Measurements from ENCODE around the gene PSPC1. TPM values are rescaled to one million over a fixed set of nuclear protein-coding genes. Genes with fewer than 3 reads are reported as not detected.
"Not testable (repeated sequence)": the region's sequence is repeated elsewhere in the genome, so short reads cannot be mapped to it uniquely, and the experiment has no call there.

Gene PSPC1
- total RNA-seq, 6 donors from 2014 or later, result 38.0 to 265 (median 69.7) TPM

GRCh38 chr13:19695829-19696228 lies 86.9 kb downstream of the PSPC1 start:
- Histone ChIP-seq H3K4me1 (no peaks in the 10 kb centered on the region), H3K9me3 (no peaks in the 10 kb centered on the region), H3K36me3 (no peaks in the 10 kb centered on the region), H3K27ac (no peak overlapping the region), H3K27me3 (no peaks in the 10 kb centered on the region), H3K4me3 (no peak overlapping the region)
- WGBS, 2 donors, result 79 to 82% methylated on average over 3 of the region's 3 CpGs
- DNase-seq (no peak), ATAC-seq (ENCODE audit: low FRiP score in 2 of 2) (no peak)
- TF ChIP-seq EP300 (IDR thresholded peaks at IDR 0.05) (no peak), CTCF (IDR thresholded peaks at IDR 0.05) (no peak)

GRCh38 chr13:19695428-19695827 lies 87.3 kb downstream of the PSPC1 start:
- no peaks in the 10 kb centered on the region for H3K9me3 ChIP-seq
- TF ChIP-seq POLR2AphosphoS5 (IDR thresholded peaks at IDR 0.05) (no peak), EP300 (IDR thresholded peaks at IDR 0.05) (no peak), POLR2A (IDR thresholded peaks at IDR 0.05) (no peak), CTCF (IDR thresholded peaks at IDR 0.05) (no peak)
- DNase-seq (no peak), ATAC-seq (ENCODE audit: low FRiP score in 2 of 2) (no peak)
- no peak overlapping the region for H3K27ac ChIP-seq
- no peaks in the 10 kb centered on the region for H3K27me3 ChIP-seq
- H3K36me3 ChIP-seq, result no peaks in the 10 kb centered on the region
- H3K4me1 ChIP-seq, result no peaks in the 10 kb centered on the region
- 81 to 85% methylated on average over 1 of the region's 1 CpG for WGBS, 2 donors
- no peak overlapping the region for H3K4me3 ChIP-seq

GRCh38 chr13:19691447-19691846 lies 91.3 kb downstream of the PSPC1 start:
- not testable (repeated sequence) for H3K9me3 ChIP-seq; H3K36me3 ChIP-seq; DNase-seq; H3K27ac ChIP-seq; ATAC-seq (ENCODE audit: low FRiP score in 2 of 2); H3K4me1 ChIP-seq; H3K4me3 ChIP-seq; H3K27me3 ChIP-seq
- 85 to 92% methylated on average over 8 of the region's 8 CpGs for WGBS, 2 donors

GRCh38 chr13:19685437-19685836 lies 97.3 kb downstream of the PSPC1 start:
- Histone ChIP-seq H3K4me3 (no peak overlapping the region), H3K36me3 (peaks cover 0 to 4% (median 0%) of the 10 kb centered on the region in 4 donors), H3K27me3 (no peaks in the 10 kb centered on the region), H3K9me3 (no peaks in the 10 kb centered on the region), H3K4me1 (peaks cover 0 to 9% (median 3%) of the 10 kb centered on the region in 4 donors), H3K27ac (no peak overlapping the region)
- ATAC-seq (ENCODE audit: low FRiP score in 2 of 2) (no peak), DNase-seq (no peak)
- TF ChIP-seq POLR2A (IDR thresholded peaks at IDR 0.05) (no peak), EP300 (IDR thresholded peaks at IDR 0.05) (no peak), POLR2AphosphoS5 (IDR thresholded peaks at IDR 0.05) (no peak), CTCF (IDR thresholded peaks at IDR 0.05) (no peak)

- whole genome bisulfite sequencing, 2 donors, result 49 to 50% methylated on average over 5 of the region's 5 CpGs
- no peak for ATAC-seq (ENCODE audit: low FRiP score in 2 of 2)
- H3K36me3 ChIP-seq, result peaks cover 0 to 4% (median 0%) of the 10 kb centered on the region in 4 donors
- H3K4me1 ChIP-seq, result peaks cover 0 to 9% (median 3%) of the 10 kb centered on the region in 4 donors
- DNase-seq, result no peak
- no peak for TF ChIP-seq EP300 (IDR thresholded peaks at IDR 0.05)
- TF ChIP-seq POLR2AphosphoS5 (IDR thresholded peaks at IDR 0.05), result no peak
- no peak for TF ChIP-seq CTCF (IDR thresholded peaks at IDR 0.05)
- TF ChIP-seq POLR2A (IDR thresholded peaks at IDR 0.05), result no peak
- H3K9me3 ChIP-seq, result no peaks in the 10 kb centered on the region
- no peak overlapping the region for H3K27ac ChIP-seq
- no peak overlapping the region for H3K4me3 ChIP-seq
- no peaks in the 10 kb centered on the region for H3K27me3 ChIP-seq
Measured at GRCh38 chr13:19685034-19685433, 97.7 kb downstream of the PSPC1 start.
